Fibroblast of mammary gland (primary cell): ENCODE measurements around the gene TNPO1.
"Not testable (repeated sequence)": the region's sequence is repeated elsewhere in the genome, so short reads cannot be mapped to it uniquely, and the experiment has no call there.

Experiments
- DNase-seq: peaks from one replicate; pipeline ENCODE4 v3.0.0-alpha.2; 2010; ENCODE audit warnings: low read depth
- H3K4me3 ChIP-seq: 2 replicates; pipeline ENCODE4 v1.5.1; 2011; ENCODE audit warnings: low read depth, mild to moderate bottlenecking, low read length, moderate library complexity; ENCODE audit not compliant: control insufficient read depth
- TF ChIP-seq, protein P1 (sequence below): conservative IDR thresholded peaks from 2 replicates; pipeline ENCODE4 v1.5.1; 2011; ENCODE audit warnings: low read depth, low read length, inconsistent platforms; ENCODE audit not compliant: control insufficient read depth, insufficient read depth

The TNPO1 gene

DNA sequence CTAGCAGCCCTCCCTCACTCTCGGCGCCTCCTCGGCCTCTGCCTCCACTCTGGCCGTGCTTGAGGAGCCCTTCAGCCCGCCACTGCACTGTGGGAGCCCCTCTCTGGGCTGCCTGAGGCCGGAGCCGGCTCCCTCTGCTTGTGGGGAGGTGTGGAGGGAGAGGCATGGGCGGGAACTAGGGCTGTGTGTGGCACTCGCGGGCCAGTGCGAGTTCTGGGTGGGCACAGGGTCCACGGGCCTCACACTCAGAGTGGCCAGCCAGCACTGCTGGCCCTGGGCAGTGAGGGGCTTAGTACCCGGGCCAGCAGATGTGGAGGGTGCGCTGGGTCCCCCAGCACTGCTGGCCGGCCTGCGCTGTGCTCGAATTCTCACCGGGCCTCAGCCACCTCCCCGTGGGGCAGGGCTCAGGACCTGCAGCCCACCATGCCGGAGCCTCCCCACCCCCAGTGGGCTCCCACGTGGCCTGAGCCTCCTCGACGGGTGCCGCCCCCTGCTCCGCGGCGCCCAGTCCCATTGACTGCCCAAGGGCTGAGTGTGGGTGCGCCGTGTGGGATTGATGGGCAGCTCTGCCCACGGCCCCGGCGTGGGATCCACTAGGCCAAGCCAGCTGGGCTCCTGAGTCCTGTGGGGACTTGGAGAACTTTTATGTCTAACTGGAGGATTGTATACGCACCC lies 109.0 kb downstream of the TNPO1 start:
- TF ChIP-seq, protein P1, sequence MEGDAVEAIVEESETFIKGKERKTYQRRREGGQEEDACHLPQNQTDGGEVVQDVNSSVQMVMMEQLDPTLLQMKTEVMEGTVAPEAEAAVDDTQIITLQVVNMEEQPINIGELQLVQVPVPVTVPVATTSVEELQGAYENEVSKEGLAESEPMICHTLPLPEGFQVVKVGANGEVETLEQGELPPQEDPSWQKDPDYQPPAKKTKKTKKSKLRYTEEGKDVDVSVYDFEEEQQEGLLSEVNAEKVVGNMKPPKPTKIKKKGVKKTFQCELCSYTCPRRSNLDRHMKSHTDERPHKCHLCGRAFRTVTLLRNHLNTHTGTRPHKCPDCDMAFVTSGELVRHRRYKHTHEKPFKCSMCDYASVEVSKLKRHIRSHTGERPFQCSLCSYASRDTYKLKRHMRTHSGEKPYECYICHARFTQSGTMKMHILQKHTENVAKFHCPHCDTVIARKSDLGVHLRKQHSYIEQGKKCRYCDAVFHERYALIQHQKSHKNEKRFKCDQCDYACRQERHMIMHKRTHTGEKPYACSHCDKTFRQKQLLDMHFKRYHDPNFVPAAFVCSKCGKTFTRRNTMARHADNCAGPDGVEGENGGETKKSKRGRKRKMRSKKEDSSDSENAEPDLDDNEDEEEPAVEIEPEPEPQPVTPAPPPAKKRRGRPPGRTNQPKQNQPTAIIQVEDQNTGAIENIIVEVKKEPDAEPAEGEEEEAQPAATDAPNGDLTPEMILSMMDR: no peak
- no peak for DNase-seq
- no peak overlapping the region for H3K4me3 ChIP-seq

DNA sequence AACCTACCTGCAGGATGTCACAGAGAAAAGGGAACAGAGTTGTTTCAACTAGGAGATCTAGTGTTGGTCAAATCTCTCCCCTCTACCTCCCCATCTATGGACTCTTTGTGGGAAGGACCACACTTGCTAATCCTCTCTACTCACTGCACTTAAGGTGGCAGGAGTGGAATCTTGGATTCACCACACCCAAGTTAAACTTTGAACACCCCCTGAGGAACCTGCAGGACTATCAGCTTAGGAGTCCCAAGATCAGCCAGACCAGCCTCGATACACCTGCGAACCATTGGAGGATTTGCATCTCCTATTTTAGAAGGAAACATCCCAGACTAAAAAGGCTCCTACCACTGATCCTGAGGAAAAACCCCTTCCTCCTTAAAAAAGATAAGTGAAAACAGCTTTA lies 116.2 kb downstream of the TNPO1 start:
- not testable (repeated sequence) for DNase-seq, H3K4me3 ChIP-seq

DNA sequence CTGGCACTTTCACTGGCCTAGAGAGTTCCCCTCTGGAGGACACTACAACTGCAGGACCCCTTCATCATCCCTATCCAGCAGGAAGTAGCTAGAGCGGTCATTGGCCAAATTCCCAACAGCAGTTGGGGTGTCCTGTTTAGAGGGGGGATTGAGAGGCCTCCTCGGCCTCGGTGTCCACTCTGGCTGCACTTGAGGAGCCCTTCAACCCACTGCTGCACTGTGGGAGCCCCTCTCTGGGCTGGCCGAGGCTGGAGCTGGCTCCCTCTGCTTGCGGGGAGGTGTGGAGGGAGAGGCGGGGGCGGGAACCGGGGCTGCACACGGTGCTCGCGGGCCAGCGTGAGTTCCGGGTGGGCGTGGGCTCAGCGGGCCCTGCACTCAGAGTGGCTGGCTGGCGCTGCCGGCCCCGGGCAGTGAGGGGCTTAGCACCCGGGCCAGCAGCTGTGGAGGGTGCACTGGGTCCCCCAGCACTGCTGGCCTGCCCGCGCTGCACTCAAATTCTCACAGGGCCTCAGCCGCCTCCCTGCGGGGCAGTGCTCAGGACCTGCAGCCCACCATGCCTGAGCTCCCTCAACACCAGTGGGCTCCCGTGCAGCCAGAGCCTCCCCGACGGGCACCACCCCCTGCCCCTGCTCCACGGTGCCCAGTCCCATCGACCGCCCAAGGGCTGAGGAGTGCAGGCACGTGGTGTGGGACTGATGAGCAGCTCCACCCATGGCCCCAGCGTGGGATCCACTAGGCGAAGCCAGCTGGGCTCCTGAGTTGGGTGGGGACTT lies 118.7 kb downstream of the TNPO1 start:
- not testable (repeated sequence) for DNase-seq

DNA sequence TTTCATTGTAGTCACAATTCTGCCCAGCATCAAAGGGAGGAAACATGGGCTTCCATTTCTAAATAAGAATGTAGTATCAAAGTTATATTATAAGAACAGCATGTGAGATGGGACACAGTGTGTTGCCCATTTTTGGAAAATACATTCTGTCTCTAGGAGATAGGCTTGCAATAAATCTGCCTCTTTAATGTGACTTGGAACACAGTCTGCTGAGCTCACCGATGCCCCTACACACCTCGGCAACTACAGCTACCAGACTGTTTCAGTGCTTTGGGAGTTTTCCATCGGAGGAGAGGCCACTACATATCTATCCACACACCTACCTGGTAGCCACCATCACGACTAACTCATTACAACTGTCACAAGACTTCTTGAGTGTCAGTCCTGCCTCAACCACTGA lies 120.4 kb downstream of the TNPO1 start:
- H3K4me3 ChIP-seq: no peak overlapping the region
- DNase-seq: no peak

More for the DNA sequence above, 118.7 kb downstream of the TNPO1 start:
- H3K4me3 ChIP-seq: not testable (repeated sequence)

DNA sequence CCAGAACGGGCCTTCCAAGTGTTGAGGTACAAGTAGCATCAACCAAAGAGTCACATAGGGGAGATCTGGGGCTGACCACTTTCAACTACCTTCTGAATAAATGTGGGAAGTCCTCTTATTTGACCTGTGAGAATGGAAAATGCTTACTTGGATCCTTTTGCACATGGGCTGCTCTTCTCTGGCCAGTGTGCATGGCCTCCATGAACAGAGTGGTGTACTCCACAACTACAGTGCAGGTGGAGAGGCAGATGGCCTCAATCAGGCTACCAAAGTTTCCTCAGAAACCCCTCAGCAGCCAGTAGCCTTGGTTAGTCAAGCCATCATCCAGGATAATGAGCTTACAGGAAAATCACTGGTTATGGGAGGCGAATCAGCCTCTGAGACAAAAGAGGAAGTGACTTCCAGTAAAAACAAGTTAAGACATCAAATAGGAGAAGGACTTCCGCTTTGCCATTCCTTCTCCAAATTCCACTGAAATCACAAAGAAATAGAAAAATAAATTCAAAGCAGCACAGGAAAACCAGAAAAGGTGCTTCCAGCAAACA lies 121.1 kb downstream of the TNPO1 start:
- no peak overlapping the region for H3K4me3 ChIP-seq
- TF ChIP-seq, protein P1: no peak
- DNase-seq: no peak

More for the DNA sequence above, 120.4 kb downstream of the TNPO1 start:
- TF ChIP-seq, protein P1: no peak

DNA sequence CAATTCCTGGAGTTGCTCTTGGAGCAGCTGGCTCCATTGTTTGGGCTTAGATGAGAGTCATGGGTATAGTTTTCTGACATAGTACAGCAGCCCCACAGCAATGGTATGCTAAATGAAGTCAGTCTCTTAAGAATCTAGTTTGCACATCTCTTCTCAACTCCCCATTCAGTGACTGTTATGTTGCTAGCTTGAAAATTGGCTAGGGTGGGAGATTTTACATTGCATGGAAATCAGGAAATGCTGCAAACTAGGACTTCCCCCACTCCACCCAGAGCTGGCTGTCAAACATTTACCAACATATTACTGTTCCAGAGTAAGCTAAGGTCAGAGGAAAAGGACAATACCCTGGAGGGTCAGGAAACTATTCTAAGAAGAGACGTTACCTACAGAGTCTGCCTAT lies 121.7 kb downstream of the TNPO1 start:
- no peak for DNase-seq
- TF ChIP-seq, protein P1: no peak
- H3K4me3 ChIP-seq: no peak overlapping the region

DNA sequence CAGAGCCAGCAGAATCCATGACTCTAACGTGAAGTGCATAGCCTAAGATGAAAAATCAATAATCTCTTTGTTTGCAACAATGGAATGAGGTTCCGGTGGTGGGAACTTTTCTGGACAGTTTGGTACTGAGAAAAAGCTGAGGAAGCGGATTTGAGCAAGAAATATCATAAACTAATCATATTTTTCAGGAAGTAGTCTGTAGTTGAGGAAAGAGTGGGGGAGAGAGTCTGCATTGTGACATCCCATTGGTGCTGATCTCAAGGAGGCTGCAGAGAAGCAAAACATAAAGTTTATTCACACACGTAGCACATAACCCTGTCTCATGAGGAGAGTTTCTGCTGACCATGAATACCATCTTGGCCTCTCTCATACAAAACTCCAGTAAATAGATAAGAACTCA lies 123.6 kb downstream of the TNPO1 start:
- TF ChIP-seq, protein P1: no peak
- no peak for DNase-seq
- no peak overlapping the region for H3K4me3 ChIP-seq
